ENCODE measurements around the gene CPS1. TPM values are rescaled to one million over a fixed set of nuclear protein-coding genes. Genes with fewer than 3 reads are reported as not detected.
A peak's percentile ranks its signal among the peaks of the same experiment; 100 is the strongest.

The CPS1 gene
- total and polyA plus RNA-seq, 2 donors (not counting 3 experiments of a cell fraction or from before 2014, with no cell fraction given), result 0.18 to 0.53 TPM

DNA sequence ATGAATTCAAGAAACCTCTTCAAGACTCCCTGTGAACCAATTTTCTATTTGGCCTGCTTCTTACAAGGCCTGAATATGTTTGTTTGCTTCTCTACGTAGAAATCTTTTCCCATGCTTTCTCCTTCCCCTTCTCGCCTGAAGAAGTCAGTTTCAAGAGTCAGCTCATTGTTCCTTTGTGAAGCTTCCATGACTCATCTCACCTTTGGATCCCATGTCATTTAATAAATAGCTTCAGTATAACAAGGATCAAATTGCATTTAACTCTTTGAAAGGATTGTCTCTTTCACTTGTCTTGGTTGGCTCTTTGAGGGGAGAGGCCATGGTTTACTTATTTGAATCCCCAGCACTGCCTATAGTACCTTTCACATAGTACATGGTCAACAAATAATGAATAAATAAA lies 28.4 kb downstream of the CPS1 start:
- no peak for TF ChIP-seq GATA2 (IDR thresholded peaks at IDR 0.05; ENCODE audit: insufficient read depth, insufficient read length, low read depth, low read length)
- TF ChIP-seq FOS (IDR thresholded peaks at IDR 0.05; ENCODE audit: borderline replicate concordance, insufficient read depth, low read length), result peak; percentile 30
- H3K27ac ChIP-seq (ENCODE audit: insufficient read depth, low read depth, low read length), result no peak overlapping the region
- H3K36me3 ChIP-seq (ENCODE audit: control insufficient read depth in 2 of 2, extremely low read depth in 1 of 2, insufficient read depth in 2 of 2, low read length in 2 of 2), result no peaks in the 10 kb centered on the region
- no peaks in the 10 kb centered on the region for H4K20me1 ChIP-seq (replicated peaks; ENCODE audit: control insufficient read depth, extremely low read depth, insufficient read depth, low read length)
- FAIRE-seq (peak; percentile 8), DNase-seq (ENCODE audit: low read depth, low spot score) (peak; percentile 10)
- H3K79me2 ChIP-seq (ENCODE audit: control insufficient read depth, insufficient read depth, low read length), result no peaks in the 10 kb centered on the region
- no peaks in the 10 kb centered on the region for H3K9me1 ChIP-seq (replicated peaks; ENCODE audit: control insufficient read depth, extremely low read depth, insufficient read depth, low read length)
- intact Hi-C loops (cut with micrococcal nuclease), result no loop called here
- CTCF ChIA-PET, result interaction anchor here (1.8 kb wide), 1 partner anchor 9 kb away, joined by 5 read pairs; no protein-coding TSS in a partner anchor
- dilution Hi-C loops (cut with MboI; ENCODE audit: extremely low pct_ligation_motif_present, low sequenced_read_pairs), result no loop called here
- BruUV-seq (replicated peaks), result no TSS peak
- H3K27me3 ChIP-seq (ENCODE audit: control insufficient read depth in 2 of 2, insufficient read depth in 2 of 2, low read length in 2 of 2), result no peaks in the 10 kb centered on the region
- H2AFZ ChIP-seq (ENCODE audit: low read depth, low read length), result no peak overlapping the region
- H3K9ac ChIP-seq (replicated peaks; ENCODE audit: extremely low read depth, insufficient read depth, low read length), result no peak overlapping the region
- H3K4me1 ChIP-seq (ENCODE audit: control insufficient read depth, extremely low read depth, insufficient read depth, low read length), result no peaks in the 10 kb centered on the region
- no peak overlapping the region for H3K4me2 ChIP-seq (ENCODE audit: insufficient read depth, low read length)
- POLR2A ChIA-PET, result no interaction called here
- no peak overlapping the region for H3K4me3 ChIP-seq (replicated peaks in 1 of 3; ENCODE audit: insufficient read depth in 1 of 3, low read depth in 1 of 3, low read length in 3 of 3)
- H3K9me3 ChIP-seq (replicated peaks; ENCODE audit: control insufficient read depth, insufficient read depth, low read length), result no peaks in the 10 kb centered on the region

DNA sequence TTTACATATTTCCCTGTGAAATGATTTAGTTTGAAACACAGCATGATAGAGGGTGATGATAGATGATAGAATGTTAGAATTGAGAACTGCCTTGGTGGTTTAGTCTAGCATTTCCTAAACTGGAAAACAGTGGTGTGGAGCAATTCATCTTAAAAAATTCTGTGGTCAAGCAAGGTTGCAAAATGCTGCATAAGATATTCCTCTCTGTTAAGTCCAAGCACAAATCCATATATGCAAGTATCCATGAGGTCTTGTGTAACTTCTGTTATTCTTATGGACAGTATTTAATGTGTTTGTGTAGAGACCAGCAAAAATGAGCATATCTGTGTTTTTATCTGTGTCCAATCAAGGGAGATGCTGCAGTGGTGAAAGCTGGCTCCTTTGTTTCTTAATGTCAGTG lies 30.0 kb downstream of the CPS1 start:
- H4K20me1 ChIP-seq (replicated peaks; ENCODE audit: control insufficient read depth, extremely low read depth, insufficient read depth, low read length), result no peaks in the 10 kb centered on the region
- H3K9me1 ChIP-seq (replicated peaks; ENCODE audit: control insufficient read depth, extremely low read depth, insufficient read depth, low read length), result no peaks in the 10 kb centered on the region
- no peaks in the 10 kb centered on the region for H3K36me3 ChIP-seq (ENCODE audit: control insufficient read depth in 2 of 2, extremely low read depth in 1 of 2, insufficient read depth in 2 of 2, low read length in 2 of 2)
- ChIA-PET CTCF (interaction anchor here (1.0 kb wide), 1 partner anchor 449 kb away, joined by 3 read pairs; no protein-coding TSS in a partner anchor), POLR2A (no interaction called here)
- H3K9ac ChIP-seq (replicated peaks; ENCODE audit: extremely low read depth, insufficient read depth, low read length), result no peak overlapping the region
- FAIRE-seq, result no peak
- no TSS peak for BruUV-seq (replicated peaks)
- H3K27me3 ChIP-seq (ENCODE audit: control insufficient read depth in 2 of 2, insufficient read depth in 2 of 2, low read length in 2 of 2), result no peaks in the 10 kb centered on the region
- no peak overlapping the region for H2AFZ ChIP-seq (ENCODE audit: low read depth, low read length)
- dilution Hi-C loops (cut with MboI; ENCODE audit: extremely low pct_ligation_motif_present, low sequenced_read_pairs), result no loop called here
- no peak for DNase-seq (ENCODE audit: low read depth, low spot score)
- H3K4me3 ChIP-seq (replicated peaks in 1 of 3; ENCODE audit: insufficient read depth in 1 of 3, low read depth in 1 of 3, low read length in 3 of 3), result no peak overlapping the region
- no peak overlapping the region for H3K4me2 ChIP-seq (ENCODE audit: insufficient read depth, low read length)
- TF ChIP-seq POLR2AphosphoS5 (IDR thresholded peaks at IDR 0.05; ENCODE audit: insufficient read depth, low read depth, low read length) (no peak), EZH2 (IDR thresholded peaks at IDR 0.05; ENCODE audit: borderline replicate concordance, low read depth, low read length, severe bottlenecking) (no peak), POLR2A (IDR thresholded peaks at IDR 0.05; ENCODE audit: low read depth, low read length) (no peak), MYC (IDR thresholded peaks at IDR 0.05; ENCODE audit: low read depth, low read length) (no peak), CTCF (IDR thresholded peaks at IDR 0.05; ENCODE audit: extremely low read depth in 1 of 2, insufficient read depth in 1 of 2, low read depth in 1 of 2, low read length in 2 of 2) (no peak), FOS (IDR thresholded peaks at IDR 0.05; ENCODE audit: borderline replicate concordance, insufficient read depth, low read length) (no peak), JUN (IDR thresholded peaks at IDR 0.05; ENCODE audit: borderline replicate concordance, insufficient read depth, insufficient read length, low read depth) (no peak), GATA2 (IDR thresholded peaks at IDR 0.05; ENCODE audit: insufficient read depth, insufficient read length, low read depth, low read length) (no peak)
- TF ChIP-seq, protein P1, sequence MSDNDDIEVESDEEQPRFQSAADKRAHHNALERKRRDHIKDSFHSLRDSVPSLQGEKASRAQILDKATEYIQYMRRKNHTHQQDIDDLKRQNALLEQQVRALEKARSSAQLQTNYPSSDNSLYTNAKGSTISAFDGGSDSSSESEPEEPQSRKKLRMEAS (IDR thresholded peaks at IDR 0.05; ENCODE audit: insufficient read depth, insufficient read length), result no peak
- H3K27ac ChIP-seq (ENCODE audit: insufficient read depth, low read depth, low read length), result no peak overlapping the region
- intact Hi-C loops (cut with micrococcal nuclease), result no loop called here
- no peaks in the 10 kb centered on the region for H3K9me3 ChIP-seq (replicated peaks; ENCODE audit: control insufficient read depth, insufficient read depth, low read length)
- no peaks in the 10 kb centered on the region for H3K79me2 ChIP-seq (ENCODE audit: control insufficient read depth, insufficient read depth, low read length)
- H3K4me1 ChIP-seq (ENCODE audit: control insufficient read depth, extremely low read depth, insufficient read depth, low read length), result no peaks in the 10 kb centered on the region
